SK-N-SH (cell line): ENCODE results near the gene NPIPB2. TPM values are rescaled to one million over a fixed set of nuclear protein-coding genes. Genes with fewer than 3 reads are reported as not detected.

Experiments
- polyA plus RNA-seq, 3 experiments: library from polyadenylated mRNA; depleted of rRNA; stranded (reverse); fragments of >200 nt; gene quantifications; 2 replicates each; pipeline ENCODE4 v1.2.3, GENCODE V29; 2012
- small RNA-seq, 7 experiments: library from RNA; depleted of rRNA; stranded (forward); fragments of <200 nt; gene quantifications; one replicate each; pipeline ENCODE3, GENCODE V24; 2012

NPIPB2 gene
- polyA plus RNA-seq, 1 of the 3 experiments (the other 2 are of a cell fraction): 9.3 TPM

Small RNA genes lying within 50 kb of the gene (small RNA-seq; reads per million reads assigned to genes)
- gene AC007216.5 (0 reads per million in 7 experiments), gene COX6CP1 (0 to 3.7 (median 0) reads per million in 7 experiments), gene UBL5P4 (0 reads per million in 7 experiments)

Other genes starting within 250 kb of the NPIPB2 start
- 37.0 and 39.6 TPM in 2 replicates for gene TXNDC11, start 199.2 kb downstream of the NPIPB2 start, polyA plus RNA-seq (2012; rRNA removed)
- gene ZC3H7A, start 144.8 kb downstream of the NPIPB2 start, polyA plus RNA-seq (2012; rRNA removed): 31.9 and 38.7 TPM in 2 replicates
- 38.0 and 51.8 TPM in 2 replicates for gene RSL1D1, start 90.5 kb downstream of the NPIPB2 start, polyA plus RNA-seq (2012; rRNA removed)
- gene GSPT1, start 26.1 kb downstream of the NPIPB2 start, polyA plus RNA-seq (2012; rRNA removed): 41.5 and 45.7 TPM in 2 replicates
- gene TNFRSF17, start 23.2 kb upstream of the NPIPB2 start, polyA plus RNA-seq (2012; rRNA removed): 0.08 TPM in 1 of 2 replicates, not detected in the other
- gene SNX29, start 34.7 kb upstream of the NPIPB2 start, polyA plus RNA-seq (2012; rRNA removed): 5.3 and 5.9 TPM in 2 replicates